ENCODE data around the gene FLOT1.

- no peak for TF ChIP-seq FOXK2 (conservative IDR thresholded peaks at IDR 0.05 in 1 of 2, IDR thresholded peaks at IDR 0.05 in 1 of 2; ENCODE audit: low read depth in 2 of 2)
- TF ChIP-seq ARID3B (CRISPR knock-in tag; IDR thresholded peaks at IDR 0.05; ENCODE audit: borderline replicate concordance), result no peak
- TF ChIP-seq NR3C1 (CRISPR knock-in tag; IDR thresholded peaks at IDR 0.05), result no peak
- TF ChIP-seq SMARCB1 (IDR thresholded peaks at IDR 0.05; ENCODE audit: insufficient read length, low read depth), result no peak
- no peak for TF ChIP-seq NFYB (IDR thresholded peaks at IDR 0.05; ENCODE audit: extremely low read depth, insufficient read length)
- no peak for TF ChIP-seq ELF4 (CRISPR knock-in tag; IDR thresholded peaks at IDR 0.05)
- TF ChIP-seq RAD21 (CRISPR knock-in tag; conservative IDR thresholded peaks at IDR 0.05 in 1 of 2, IDR thresholded peaks at IDR 0.05 in 1 of 2), result no peak
Observed at GRCh38 chr6:30732237-30732943, 10.1 kb downstream of the FLOT1 start.
